ENCODE results near the gene GPR37.

DNA sequence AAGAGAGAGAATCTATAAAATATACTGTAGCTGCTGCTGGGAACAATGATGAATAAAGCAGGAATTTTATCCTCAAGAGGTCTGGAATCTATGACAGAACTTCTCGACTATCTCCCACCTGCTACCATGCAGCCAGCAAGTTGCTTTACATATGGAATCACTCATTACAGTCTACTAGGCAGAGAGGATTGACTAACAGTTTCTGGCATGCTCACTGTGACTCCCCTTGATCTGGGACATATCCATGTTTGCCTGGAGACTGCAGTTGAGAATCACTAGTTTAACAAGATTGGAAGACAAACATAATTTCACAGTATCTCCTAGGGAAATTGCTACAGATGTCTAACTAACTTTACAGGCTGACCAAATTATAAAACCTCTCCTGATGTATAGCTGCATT lies 13.3 kb downstream of the GPR37 start:
- TF ChIP-seq GATA2 (IDR thresholded peaks at IDR 0.05; ENCODE audit: low read depth, low read length) (no peak), GATA3 (IDR thresholded peaks at IDR 0.05; ENCODE audit: low read depth, low read length) (no peak)
